CD4-positive, alpha-beta T cell treated with Interleukin-2 at 100 ng/mL for 4 hours (primary cell): ENCODE measurements around the gene PSMF1.

Experiments used
- DNase-seq: peaks from one replicate; pipeline ENCODE4 v3.0.0-alpha.2; 2020; ENCODE audit warnings: low spot score

PSMF1 gene

DNA sequence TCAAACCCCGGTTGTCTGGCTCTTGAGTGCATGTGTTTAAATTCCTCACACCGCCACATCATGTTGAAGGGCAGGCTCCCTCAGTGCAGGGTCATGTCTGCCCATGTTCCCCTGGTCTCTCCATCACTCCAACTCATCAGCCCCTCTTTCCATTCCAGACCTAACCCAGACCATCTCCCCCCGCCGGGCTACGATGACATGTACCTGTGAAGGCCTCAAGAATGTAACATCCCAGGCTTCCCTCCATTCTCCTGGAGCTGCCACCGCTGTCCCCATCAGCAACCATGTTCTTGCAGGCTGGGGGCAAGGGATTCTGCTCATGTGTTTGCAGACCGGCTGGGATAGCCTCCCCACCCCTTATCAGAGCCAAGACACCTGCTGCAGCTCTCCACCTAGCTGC lies 46.5 kb downstream of the PSMF1 start:
- DNase-seq = no peak

DNA sequence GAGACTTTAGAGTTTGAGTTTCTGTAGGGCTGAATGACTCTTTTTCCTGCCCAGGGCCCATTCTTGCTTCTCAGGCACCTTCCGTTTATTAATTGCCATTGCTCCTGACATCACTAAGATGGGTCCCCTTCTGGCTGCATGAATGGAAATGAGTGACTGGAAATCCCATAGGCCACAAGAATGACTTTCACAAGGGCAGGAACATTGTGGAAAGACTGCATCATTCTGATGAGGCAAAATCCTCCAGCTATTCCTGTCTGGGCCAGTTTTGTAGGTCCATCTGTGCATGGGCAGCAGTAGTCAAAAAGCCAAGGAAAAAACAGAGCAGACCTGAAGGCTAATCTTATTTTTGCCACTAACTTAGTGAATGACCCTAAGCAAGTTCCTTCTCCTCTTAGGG lies 47.1 kb downstream of the PSMF1 start:
- DNase-seq = no peak

DNA sequence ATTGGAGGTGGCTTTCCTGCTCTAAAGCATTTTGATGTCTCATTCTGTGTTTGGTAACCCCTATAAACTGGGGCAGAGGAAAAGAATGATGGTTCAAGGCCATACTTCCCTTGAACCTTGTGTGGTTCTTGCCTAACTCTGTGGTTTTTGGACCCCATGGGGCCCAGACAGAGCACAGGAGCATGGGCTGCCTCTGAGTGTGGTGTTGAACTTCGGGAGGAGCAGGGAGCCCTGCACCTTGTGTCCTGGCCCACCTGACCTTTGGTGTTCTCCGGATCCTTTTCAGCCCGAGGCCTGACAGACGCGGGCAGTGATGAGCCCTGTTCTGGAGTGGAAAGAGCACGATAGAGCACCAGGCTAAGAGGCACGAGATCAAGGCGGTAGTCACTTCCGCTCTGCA lies 47.5 kb downstream of the PSMF1 start:
- no peak for DNase-seq

DNA sequence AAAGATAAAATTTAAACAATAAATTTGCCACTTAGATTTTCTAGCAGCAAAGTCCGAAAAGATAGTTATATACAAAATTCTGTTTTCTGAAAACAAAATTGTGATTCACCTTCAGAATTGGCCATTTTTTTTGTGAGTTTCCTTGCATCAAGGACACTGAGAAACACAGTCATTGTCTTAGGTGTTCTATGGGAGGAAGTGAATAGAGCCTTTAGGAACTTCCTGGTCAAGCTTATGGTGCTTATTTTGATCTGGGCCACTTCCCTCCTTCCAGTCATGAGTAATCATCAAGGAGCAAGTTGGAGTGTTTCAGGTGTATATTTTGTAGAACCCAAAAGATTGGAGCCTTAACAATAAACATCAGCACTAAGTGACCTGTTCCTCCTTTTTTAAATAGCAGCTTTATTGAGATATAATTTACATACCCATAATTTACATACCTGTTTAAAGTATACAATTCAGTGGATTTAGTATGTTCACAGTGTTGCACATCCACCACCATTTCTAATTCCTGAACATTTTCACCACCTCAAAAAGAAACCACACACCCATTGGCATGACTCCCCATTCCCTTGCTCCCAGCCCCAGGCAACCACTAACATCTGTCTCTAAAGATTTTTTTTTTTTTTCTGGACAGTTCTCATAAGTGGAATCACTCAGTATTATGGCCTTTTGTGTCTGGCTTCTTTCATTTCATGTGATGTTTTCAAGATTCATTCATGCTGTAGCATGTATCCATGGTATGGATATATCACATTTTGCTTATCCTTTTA lies 48.7 kb downstream of the PSMF1 start:
- no peak for DNase-seq

DNA sequence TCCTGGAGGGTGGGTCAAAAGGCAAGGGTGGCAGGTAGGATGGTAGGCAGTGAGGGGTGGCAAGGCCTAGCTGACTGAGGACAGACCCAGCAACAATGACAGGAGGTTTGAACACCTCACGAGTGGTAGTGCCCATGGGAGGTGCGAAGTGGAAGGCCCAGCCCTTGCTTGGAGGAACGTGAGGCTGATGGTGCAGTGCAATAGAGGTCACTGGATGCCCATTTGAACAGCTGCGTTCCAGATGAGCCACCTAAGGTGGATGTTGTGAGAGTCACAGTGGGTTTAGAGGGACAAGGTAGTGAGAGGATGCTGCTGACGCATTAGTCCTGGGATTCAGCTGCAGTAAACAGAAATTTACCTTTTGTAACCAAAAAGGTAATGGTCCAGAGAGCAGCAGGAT lies 50.8 kb downstream of the PSMF1 start:
- no peak for DNase-seq

DNA sequence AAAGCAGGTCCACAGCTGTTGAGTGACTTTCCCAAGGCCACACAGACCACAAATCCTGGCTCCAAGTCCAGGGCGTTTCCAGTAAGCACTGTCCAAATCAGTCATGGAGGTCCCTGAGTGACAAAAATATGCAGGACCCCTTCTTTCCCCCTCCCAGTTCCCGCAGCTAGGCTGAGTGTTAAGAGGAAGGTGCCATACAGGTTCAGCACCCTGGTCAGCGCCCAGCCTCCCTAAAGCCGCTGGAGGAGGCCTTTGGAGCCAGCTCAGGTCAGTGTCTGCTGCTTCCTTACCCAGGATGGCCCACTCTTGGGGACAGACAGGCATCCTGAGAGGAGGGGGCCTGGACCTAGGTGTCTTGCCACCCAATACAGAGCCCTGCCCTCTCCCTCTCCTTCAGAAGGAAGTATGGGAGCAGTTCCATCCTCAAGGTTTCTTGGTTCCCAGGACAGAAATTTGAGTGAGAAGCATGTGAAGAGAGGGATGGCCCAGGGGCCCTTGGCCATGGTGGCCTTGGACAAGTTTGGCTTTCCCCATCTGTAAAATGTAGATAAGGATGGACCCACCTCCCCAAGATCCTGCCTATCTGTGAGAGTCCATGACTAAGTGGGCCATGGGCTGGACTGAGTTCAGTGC lies 53.2 kb downstream of the PSMF1 start:
- DNase-seq = peak; percentile 4

DNA sequence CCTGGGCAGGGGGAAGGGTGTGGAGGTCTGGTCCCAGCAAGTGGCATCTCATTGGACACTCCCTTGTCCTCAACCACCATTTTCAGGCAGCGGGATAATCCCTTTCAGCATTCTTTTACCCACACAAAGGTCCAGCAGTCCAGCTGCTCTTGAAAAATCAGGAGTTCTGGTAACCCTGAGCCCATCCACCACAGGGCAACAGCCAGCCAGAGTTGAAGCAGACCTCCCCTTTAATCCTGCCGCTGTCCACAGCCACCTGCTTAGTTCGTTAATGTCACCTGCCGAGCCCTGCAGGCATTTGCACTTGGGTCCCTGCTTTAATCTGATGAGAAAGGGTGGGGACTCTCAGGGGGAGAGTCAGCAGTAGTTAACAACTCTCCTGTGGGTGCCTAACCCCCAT lies 55.3 kb downstream of the PSMF1 start:
- no peak for DNase-seq

DNA sequence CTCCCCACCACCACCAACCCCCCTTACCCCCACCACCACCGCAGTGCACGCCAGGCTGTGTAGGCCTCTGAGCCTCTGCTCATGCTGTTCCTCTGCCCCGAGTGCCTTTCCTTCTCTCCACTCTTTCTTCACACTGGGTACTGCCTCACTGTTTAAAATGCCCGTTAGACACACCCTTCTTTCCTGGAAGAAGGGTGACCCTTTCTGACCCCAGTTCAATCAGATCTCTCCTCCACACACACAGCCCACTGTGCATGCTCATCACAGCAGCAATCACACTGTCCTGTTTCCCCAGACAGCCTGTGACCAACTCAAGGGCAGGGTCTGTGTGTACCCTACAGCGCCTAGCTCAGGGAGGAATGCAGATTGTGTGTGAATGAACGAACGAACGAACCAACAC lies 56.4 kb downstream of the PSMF1 start:
- DNase-seq = no peak

DNA sequence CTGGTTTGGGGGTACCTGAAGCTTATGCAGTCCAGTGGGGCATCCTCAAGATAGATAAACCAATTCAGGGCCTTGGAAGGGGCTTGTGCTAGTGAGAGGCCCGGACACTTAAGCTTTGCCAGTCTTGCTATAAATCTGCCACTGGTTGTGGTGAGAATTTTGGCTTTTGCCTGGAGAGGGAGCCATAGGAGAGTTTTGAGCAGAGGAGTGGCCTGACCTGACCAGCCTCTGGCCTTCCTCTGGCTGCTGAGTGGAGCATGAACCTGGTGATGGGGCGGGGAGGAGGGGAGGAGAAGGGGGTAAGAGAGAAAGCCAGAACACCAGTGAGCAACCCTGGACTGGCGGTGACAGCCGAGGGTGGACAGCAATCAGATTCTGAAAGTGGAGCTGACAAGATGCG lies 59.3 kb downstream of the PSMF1 start:
- no peak for DNase-seq

DNA sequence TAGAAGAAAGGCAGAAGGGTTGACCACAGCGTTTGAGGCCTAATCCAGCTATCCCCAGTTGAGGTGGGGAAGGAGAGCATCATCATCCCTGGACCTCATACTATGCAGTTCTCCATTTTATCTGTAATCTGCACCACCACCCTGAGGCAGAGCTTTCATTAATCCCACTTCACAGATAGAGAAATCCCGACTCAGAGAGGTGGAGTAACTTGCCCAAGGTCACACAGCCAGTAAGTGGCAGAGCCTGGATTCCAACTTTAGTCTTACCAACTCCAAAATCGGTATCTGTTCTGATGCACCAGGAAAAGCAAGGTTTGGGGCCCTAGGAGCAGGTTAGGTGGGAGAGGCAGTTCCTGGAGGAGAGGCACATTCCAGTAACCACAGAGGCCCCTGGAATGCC lies 59.7 kb downstream of the PSMF1 start:
- DNase-seq = no peak

DNA sequence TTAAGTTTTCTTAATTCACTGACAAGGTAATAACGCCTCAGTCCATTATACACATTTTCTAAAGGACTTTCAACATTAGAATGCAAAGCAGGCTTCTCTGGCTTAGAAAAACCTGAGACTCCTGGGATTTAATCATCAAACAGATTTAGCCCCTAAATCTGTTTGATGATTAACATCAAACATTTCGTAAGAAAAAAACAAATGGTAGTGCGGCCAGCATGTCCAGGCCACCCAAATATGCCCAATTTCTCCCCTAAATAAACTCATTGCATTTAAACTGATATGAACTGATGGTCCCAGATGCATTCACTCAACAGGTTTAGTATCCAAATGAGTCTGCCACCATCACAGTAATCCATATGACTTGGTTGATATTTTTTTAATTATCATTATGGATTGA lies 60.2 kb downstream of the PSMF1 start:
- no peak for DNase-seq

DNA sequence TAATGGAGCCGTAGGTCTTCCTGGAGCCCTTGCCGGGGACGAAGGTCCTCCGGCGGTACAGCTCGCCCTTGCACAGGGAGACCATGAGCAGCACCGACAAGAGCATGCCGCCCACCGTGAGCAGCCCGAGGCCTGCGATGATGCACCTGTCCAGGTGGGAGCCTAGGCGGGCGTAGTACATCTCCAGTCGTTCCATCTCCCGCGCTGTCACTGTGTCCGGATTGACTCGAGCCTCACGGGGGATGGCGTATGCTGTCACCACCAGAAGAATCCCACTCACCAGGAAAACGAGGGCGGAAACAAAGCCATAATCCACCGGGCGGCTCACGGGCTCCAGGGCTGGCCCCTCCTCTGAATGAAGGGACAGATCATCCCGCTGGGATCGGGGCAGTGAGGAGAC lies 62.5 kb downstream of the PSMF1 start:
- no peak for DNase-seq

DNA sequence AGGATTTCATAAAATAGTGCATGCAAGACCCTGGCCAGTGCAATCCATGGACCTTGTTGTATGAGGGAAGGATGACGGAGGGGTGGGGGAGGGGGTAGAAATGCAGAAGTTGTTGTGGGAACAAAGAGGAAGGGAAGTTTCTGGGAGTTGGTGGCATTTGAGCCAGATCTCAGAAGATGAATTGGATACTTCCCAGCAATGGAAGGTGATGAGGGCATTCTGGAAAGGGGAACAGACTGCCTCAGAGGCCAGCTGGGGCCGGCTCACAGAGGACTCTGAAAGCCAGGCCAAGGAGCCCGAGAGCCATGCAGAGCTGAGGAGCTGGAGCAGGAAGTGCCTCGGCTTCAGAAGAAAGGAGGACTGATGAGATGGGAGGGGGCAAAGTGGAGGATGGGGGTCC lies 63.7 kb downstream of the PSMF1 start:
- DNase-seq = no peak

DNA sequence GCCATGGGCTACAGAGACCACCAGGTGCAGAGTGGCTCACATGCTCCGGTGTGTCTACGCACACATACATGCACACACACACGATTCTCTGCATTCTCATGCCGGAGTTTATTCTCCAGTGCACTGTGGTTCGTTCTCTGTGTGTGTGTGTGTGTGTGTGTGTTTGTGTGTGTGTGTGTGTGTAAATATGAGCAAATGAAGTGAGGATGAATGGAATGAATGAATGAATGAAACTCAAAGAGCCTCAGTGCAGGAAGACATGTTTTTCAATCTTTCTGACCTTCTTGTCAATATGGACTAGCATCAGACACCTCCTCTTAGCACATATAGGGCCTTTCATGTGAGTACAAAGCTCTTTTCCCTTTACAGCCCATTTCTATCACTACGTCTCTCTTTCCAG lies 64.8 kb downstream of the PSMF1 start:
- DNase-seq = no peak

DNA sequence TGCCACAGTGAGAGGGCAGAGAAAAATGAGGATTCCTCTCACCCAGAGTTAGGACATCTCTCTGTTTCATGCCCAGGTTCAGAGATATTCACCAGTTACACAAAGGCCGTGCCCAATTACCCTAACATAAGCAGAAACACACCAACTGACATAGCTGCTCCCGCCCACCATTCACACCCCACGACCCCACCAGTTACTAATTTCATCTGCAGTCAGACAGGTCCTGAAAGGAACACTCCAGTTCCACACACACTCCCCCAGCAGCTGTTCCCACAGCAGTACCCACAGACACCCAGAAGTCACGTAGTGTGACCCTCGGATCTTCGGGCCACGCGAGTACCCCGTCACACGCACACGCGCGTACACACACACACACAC lies 65.8 kb downstream of the PSMF1 start:
- no peak for DNase-seq

DNA sequence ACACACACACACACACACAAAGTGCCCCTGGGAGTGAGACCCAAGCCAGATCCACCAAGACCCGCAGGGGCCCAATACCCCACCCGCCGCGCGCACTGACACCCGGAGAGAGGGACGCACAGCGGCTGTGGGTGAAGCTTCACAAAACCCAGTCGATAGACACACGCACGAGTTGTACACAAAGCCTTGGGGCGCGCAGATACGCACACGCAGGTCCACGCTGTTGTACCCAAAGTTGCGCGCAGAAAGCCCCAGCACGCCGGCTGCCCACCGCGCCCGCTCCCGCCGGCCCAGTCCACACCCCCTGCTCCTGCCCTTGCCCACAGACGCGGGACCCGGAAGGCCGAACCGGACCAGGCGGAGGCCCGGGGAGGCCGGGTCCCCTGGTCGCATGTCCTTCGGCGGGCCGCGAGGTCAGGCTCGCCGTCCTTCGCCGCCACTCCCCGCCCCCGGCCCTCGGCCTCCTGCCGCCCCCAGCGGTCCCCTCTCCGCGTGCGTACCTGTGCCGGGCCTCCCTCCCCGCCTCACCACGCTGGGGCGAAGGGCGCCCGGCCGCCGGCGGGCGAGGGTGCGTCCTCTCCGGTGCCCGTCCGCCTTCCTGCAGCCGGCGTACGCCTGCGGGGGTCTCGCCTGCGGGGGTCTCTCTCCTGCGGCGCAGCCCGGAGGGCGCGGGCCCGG lies 66.4 kb downstream of the PSMF1 start, which contains the start of gene TMEM74B:
Gene TMEM74B, minus strand, starts transcription at position 344 of the 678 bp plus-strand sequence. CDS start 1,180 bp downstream, outside the sequence.
- no peak for DNase-seq

DNA sequence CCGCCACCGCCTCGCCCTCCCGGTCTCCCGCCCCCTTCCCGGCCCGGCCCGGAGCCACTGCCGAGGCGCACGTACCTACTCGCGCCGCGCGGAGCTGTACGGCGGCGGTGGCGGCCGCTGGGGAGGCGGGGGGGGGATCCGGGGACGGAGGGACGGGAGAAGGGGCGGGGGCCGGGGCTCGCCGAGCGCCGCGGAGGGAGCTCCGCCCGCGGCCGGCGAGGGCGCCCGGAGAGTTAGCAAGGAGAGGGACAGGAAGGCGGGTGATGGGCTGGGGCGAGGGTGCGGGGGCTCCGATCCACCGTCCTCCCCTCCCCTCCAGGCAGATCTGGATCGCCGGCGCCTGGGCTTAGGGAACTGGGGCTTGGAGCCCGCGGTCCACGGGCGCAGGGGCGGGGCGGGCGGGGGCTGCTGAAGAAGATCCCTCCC lies 66.9 kb downstream of the PSMF1 start:
- no peak for DNase-seq

DNA sequence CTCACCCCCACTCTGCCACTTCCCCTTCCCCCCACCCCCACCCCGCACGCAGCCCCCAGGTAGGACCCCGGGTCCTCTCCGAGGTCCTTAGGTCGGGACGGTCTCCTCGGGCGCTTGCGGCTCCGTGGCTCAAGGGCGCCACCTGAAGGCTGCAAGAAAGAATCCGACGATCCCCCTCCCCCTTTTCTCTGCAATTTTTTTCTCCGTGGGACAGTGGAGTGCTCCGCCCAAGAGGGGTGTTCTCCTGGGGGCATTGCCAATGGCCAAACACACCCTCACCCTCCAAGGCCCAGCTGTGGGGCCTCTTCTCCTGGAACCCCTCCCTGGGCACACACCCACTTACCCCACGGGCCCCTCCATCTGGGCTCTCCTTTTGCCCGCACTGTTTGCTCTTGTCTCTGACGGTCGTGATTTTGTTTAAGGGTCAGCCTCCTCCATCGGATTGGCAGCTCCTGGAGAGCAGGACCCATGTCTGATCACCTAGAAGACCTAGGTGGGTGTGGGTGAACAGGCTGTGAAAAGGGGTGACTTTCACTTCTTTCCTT lies 67.5 kb downstream of the PSMF1 start:
- DNase-seq = peak; percentile 17

DNA sequence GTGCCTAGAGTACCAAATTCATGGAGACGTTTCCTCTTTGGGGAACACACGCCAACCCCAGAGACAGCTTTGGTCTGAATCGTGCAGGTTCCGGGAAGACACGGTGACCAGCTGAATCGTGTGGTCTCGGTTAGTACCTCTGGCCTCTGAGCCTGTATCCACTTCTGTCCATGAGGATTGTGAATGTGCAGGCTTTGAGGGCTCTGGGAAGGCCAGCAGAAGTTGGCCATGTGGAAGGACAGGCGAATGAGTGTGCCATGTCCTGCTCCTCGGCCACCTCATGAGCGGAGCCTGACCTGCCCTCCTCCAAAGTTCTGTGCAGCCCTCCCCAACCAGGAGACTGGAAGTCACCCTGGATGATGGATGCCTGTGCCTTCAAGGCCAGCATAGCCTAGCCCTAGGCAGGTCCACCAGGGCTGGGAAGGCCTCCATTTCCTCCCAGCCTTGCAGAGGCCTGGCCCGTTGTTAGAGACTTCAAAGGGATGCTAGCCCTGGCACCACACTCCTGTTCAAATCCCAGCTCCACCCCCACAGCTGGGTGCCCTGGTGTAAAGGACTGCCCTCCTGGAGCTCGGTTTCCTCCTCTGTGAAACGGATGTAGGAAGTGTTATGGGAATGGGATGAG lies 68.1 kb downstream of the PSMF1 start:
- DNase-seq = no peak

DNA sequence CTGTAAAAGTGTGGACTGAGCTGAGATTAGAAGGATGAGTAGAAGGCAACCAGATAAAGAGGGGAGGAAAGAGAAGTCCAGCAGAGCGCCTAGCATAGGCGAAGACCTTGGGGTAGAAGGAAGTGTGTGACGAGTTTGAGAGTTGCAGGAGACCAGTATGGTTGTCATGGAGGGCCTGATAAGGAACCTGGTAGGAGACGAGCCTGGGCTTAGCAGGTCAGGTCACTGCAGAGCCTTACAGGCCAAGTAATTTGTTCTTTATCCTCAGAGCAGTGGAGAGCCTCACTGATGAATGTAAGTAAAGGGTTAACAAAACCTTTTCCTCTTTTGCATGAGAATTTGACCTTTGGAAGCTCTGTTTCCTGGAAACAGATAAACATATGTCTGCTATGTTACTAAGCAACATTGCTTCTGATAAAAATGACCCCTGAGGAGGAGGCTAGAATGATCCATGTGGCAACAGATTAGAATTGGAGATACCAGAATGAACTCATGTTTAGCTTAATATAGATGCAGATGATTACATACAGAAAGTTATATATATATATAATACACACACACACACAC lies 69.3 kb downstream of the PSMF1 start:
- DNase-seq = no peak

DNA sequence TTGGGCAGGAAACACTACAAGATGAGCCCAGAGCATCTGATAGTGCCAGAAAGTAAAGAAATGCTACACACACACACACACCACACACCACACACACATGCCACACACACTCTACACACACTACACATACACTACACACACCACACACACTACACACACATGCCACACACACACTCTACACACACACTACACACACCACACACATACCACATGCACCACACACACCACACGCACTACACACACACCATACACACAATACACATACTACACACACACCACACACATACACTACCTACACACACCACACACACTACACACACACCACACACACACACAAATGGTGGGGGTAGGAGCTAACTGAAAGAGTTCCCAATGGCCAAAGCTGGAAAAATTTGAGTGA lies 69.9 kb downstream of the PSMF1 start:
- no peak for DNase-seq

DNA sequence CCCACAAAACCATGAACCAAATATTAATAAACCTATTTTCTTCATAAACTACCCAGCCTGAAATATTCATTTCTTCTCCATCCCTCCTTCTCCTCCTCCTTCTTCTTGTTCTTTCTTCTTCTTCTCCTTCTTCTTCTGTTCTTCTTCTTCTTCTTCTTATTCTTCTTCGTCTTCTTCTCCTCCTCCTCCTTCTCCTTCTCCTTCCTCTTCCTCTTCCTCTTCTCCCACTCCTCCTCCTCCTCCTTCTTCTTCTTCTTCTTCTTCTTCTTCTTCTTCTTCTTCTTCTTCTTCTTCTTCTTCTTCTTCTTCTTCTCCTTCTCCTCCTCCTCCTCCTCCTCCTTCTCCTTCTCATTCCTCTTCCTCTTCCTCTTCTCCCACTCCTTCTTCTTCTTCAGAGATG lies 71.4 kb downstream of the PSMF1 start:
- no peak for DNase-seq
